ENCODE measurements around the gene WDR81.

WDR81 gene

GRCh38 chr17:1753767-1754429, 29.4 kb downstream of the WDR81 start:
- DNase-seq, result no peak
- Histone ChIP-seq H3K36me3 (replicated peaks) (no peaks in the 10 kb centered on the region), H3K4me3 (ENCODE audit: low read depth, low read length) (no peak overlapping the region), H3K27me3 (replicated peaks) (no peaks in the 10 kb centered on the region), H3K27ac (no peak overlapping the region)
- no peak for TF ChIP-seq CTCF (IDR thresholded peaks at IDR 0.05; ENCODE audit: low read depth, low read length, missing control alignments)
- in situ Hi-C loops (cut with HindIII; ENCODE audit: low pct_ligation_motif_present, low sequenced_read_pairs), result no loop called here

DNA sequence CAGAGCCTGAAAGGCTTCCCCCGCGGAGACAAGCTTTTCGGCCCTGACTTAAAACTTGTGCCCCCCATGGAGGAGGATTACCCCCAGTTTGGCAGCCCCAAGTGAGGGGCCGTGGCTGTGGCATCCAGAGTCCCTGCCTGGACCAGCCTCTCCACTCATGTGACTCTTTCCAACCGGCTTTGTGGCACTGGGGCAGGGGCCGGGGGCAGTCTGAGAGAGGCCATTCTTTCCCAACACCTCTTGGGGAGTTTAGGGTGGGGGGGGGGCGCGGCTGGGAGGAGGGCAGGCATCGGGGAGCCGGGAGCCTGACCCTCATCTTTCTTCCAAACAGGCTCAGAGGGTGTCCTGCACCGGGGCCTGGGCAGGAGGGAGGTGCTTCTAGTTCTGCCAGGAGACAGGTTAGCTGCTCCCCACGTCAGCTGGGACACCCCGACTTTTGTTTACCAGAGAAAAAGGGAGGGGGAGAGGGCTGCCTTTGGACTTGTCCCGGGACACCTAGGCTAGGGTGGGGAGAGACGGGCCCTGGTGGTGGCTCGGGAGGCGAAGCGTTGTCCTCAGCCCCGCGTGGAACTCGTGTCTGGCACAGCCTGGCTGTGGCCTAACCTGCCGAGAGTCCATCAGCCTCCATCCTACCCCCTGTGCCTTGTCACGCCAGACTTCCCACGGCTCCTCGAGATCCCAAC, 30.1 kb downstream of the WDR81 start:
- Histone ChIP-seq H3K36me3 (replicated peaks) (no peaks in the 10 kb centered on the region), H3K27me3 (replicated peaks) (no peaks in the 10 kb centered on the region), H3K4me3 (ENCODE audit: low read depth, low read length) (no peak overlapping the region), H3K27ac (no peak overlapping the region)
- DNase-seq, result no peak
- no peak for TF ChIP-seq CTCF (IDR thresholded peaks at IDR 0.05; ENCODE audit: low read depth, low read length, missing control alignments)
- in situ Hi-C loops (cut with HindIII; ENCODE audit: low pct_ligation_motif_present, low sequenced_read_pairs), result no loop called here

DNA sequence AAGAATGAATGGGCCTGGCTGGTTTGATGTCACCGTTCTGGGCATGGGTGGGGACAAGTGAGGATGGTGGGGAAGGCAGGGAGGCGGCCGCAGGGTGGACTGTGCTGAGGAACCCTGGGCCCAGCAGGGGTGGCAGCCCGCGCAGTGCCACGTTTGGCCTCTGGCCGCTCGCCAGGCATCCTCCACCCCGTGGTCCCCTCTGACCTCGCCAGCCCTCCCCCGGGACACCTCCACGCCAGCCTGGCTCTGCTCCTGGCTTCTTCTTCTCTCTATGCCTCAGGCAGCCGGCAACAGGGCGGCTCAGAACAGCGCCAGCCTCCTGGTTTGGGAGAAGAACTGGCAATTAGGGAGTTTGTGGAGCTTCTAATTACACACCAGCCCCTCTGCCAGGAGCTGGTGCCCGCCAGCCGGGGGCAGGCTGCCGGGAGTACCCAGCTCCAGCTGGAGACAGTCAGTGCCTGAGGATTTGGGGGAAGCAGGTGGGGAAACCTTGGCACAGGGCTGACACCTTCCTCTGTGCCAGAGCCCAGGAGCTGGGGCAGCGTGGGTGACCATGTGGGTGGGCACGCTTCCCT, 30.8 kb downstream of the WDR81 start:
- no peak overlapping the region for H3K4me3 ChIP-seq (ENCODE audit: low read depth, low read length)
- H3K36me3 ChIP-seq (replicated peaks), result no peaks in the 10 kb centered on the region
- in situ Hi-C loops (cut with HindIII; ENCODE audit: low pct_ligation_motif_present, low sequenced_read_pairs), result no loop called here
- no peak for DNase-seq
- no peak for TF ChIP-seq CTCF (IDR thresholded peaks at IDR 0.05; ENCODE audit: low read depth, low read length, missing control alignments)
- no peak overlapping the region for H3K27ac ChIP-seq
- no peaks in the 10 kb centered on the region for H3K27me3 ChIP-seq (replicated peaks)

DNA sequence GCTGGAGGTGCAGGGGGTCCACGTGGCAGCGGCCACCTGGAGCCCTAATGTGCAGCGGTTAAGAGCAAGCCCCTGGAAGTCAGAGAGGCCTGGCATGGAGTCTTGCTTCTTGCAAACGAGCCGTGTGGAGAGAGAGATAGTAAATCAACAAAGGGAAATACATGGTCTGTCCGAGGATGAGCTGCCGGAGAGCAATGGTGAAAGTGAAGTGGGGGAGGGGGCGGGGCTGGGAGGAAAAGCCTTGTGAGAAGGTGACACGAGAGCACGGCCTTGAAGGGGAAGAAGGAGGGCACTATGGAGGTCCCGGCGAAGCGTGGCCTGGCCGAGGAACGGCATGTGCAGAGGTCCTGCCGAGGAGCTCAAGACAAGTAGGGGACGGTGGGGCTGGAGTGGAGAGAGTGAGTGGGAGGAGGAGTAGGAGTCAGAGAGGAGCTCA, 31.3 kb downstream of the WDR81 start:
- no peak for DNase-seq
- no peaks in the 10 kb centered on the region for H3K27me3 ChIP-seq (replicated peaks)
- no peaks in the 10 kb centered on the region for H3K36me3 ChIP-seq (replicated peaks)
- H3K27ac ChIP-seq, result no peak overlapping the region
- no peak for TF ChIP-seq CTCF (IDR thresholded peaks at IDR 0.05; ENCODE audit: low read depth, low read length, missing control alignments)
- no peak overlapping the region for H3K4me3 ChIP-seq (ENCODE audit: low read depth, low read length)
- in situ Hi-C loops (cut with HindIII; ENCODE audit: low pct_ligation_motif_present, low sequenced_read_pairs), result no loop called here

GRCh38 chr17:1758807-1759206, 34.3 kb downstream of the WDR81 start:
- H3K36me3 ChIP-seq (replicated peaks), result no peaks in the 10 kb centered on the region
- no peaks in the 10 kb centered on the region for H3K27me3 ChIP-seq (replicated peaks)
- in situ Hi-C loops (cut with HindIII; ENCODE audit: low pct_ligation_motif_present, low sequenced_read_pairs), result no loop called here
- H3K27ac ChIP-seq, result no peak overlapping the region
- H3K4me3 ChIP-seq (ENCODE audit: low read depth, low read length), result no peak overlapping the region
- no peak for DNase-seq
- no peak for TF ChIP-seq CTCF (IDR thresholded peaks at IDR 0.05; ENCODE audit: low read depth, low read length, missing control alignments)
